Cardiac fibroblast (primary cell): ENCODE data around the gene ALS2.
"Not testable (repeated sequence)": the region's sequence is repeated elsewhere in the genome, so short reads cannot be mapped to it uniquely, and the experiment has no call there.

Source experiments
- DNase-seq, 2 donors: peaks; one replicate each; pipeline versions ENCODE4 v3.0.0 to v3.0.0-alpha.2; 2010; ENCODE audit warnings: low read depth in 2 of 2
- H3K4me3 ChIP-seq, 2 donors: replicated peaks in 1 of 2; 1 replicate in 1 of 2; 2 replicates in 1 of 2; pipeline ENCODE4 v1.5.1; 2011; ENCODE audit warnings: low read depth in 2 of 2, low read length in 2 of 2, mild to moderate bottlenecking in 2 of 2, moderate library complexity in 1 of 2
- TF ChIP-seq, protein P1 (sequence below): IDR thresholded peaks from one replicate; pipeline ENCODE4 v1.5.1; 2011; ENCODE audit warnings: low read depth, mild to moderate bottlenecking, low read length, inconsistent platforms

The ALS2 gene

DNA sequence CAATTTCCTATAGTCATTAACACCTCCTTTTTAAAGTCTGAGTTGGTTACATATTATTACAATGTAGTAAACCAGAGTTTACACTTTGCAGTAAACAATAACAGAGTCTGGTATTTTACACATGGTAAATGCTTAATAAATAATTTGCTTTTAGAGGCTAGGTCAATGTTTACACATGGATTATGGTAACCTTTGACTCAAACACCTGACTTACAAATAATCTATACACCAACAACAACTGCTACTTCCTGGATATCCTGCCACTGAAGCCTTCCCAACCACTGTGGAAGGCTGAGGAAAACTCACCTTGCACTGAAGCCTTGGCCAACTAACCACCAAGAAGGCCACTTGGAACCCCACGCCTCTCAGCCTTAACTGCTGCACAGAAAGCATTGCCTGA, 5.4 kb downstream of the ALS2 start:
- DNase-seq: no peak
- TF ChIP-seq, protein P1, sequence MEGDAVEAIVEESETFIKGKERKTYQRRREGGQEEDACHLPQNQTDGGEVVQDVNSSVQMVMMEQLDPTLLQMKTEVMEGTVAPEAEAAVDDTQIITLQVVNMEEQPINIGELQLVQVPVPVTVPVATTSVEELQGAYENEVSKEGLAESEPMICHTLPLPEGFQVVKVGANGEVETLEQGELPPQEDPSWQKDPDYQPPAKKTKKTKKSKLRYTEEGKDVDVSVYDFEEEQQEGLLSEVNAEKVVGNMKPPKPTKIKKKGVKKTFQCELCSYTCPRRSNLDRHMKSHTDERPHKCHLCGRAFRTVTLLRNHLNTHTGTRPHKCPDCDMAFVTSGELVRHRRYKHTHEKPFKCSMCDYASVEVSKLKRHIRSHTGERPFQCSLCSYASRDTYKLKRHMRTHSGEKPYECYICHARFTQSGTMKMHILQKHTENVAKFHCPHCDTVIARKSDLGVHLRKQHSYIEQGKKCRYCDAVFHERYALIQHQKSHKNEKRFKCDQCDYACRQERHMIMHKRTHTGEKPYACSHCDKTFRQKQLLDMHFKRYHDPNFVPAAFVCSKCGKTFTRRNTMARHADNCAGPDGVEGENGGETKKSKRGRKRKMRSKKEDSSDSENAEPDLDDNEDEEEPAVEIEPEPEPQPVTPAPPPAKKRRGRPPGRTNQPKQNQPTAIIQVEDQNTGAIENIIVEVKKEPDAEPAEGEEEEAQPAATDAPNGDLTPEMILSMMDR: no peak
- no peak overlapping the region for H3K4me3 ChIP-seq

DNA sequence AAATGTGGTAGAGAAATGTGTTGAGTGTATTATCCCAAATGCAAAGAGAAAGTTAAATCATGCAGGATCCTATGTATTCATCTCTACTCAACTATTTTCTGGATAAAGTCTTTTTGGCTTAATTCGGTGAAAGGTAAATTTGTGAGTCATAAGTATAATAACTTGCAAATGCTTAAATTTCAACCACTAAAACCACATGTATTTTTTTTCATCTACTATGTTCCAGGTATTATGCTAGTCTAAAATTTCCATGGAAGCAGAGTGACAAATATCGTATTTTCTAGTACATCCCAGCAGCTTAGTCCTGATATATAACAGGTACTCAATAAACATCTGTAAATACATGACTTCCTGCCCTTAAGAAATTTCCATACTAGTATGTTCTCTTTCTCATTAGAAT, 6.2 kb downstream of the ALS2 start:
- TF ChIP-seq, protein P1: no peak
- DNase-seq: no peak
- no peak overlapping the region for H3K4me3 ChIP-seq

DNA sequence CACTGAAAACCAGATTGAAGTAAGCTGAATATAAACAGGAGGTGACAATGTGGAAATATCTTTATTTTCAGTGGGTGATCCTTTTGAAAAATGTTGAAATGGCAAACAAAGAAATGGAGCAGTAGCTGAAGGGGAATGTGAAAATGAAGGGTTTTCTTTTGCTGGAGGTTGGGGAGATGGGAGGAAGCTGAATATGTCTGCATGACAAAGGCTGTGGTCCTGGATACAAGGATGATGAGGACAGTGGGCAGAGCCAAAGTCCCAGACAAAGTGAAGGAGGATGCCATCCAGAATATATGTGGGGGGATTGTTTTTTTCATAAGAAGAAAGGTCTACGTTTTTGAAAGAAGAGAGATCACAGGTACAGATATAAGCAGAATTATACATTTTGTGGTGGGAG, 6.7 kb downstream of the ALS2 start:
- TF ChIP-seq, protein P1: no peak
- H3K4me3 ChIP-seq: no peak overlapping the region
- DNase-seq: no peak

DNA sequence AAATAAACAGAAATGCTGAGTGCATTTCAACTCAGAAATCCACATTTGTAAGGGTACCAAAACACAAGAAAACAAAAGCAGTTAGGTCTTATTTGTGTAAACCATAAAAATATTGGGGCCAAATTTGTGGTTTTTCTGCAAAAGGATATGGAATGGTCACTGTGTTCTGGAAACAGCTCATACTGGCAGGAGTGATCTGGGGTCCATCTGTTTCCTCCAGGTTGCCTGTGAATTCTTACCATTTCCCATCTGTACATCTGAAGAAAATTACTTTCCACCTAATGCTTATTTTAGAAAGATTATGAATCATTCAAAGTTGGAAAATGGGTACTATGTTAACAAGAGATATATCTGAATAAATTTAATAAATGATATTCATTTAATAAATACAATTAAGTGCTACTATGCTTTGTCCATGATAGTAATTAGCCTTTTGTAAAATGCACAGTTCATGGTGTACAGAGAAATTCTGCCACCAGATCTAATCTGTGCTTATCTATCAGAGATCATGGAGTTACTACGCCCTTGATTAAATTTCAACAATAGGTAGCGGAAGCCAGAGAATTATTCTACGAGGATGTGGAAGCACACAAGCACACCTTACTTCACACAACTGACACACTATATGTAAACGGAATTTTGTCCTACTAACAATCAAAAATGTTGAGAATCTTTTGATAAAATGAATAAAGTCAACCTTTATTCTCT, 10.9 kb downstream of the ALS2 start:
- H3K4me3 ChIP-seq: no peak overlapping the region
- DNase-seq: no peak
- TF ChIP-seq, protein P1: no peak

DNA sequence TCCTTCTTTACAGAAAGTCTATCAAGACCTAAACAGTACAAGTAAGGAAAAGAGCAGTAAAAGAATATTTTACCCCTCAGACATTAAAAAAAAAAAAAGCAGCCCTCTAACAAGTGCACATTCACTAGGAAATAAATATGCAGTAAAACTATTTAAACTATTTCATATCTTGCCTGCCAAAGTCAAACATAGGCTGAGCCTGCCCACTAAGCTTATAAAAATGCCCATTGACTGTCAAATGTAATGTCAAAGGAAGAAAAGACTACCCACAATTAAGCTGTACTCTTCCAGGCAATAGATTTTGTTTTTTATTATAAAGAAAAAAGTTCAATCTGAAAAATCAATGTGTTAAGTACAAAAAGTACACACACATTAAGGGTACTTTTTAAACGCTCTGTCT, 11.8 kb downstream of the ALS2 start:
- DNase-seq: peak; percentile 36 to 46
- TF ChIP-seq, protein P1: no peak
- no peak overlapping the region for H3K4me3 ChIP-seq

DNA sequence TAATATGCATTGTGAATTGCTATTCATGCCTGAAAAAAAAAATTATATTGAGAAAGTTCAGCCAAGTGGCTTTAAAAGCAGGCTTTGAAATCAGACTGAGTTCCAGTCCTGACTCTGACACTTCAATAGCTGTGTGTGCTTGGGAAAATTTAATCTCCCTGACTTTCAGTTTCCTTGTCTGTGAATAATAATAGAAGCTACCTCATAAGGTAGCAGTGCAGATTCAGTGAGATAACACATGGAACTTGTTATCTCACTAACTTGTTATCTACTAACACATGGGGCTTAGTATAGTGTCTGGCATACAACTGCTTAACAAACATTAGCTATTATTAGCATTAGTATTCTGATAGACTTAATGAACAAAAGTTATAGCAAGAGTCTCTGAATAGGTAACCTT, 14.9 kb downstream of the ALS2 start:
- no peak for DNase-seq
- no peak overlapping the region for H3K4me3 ChIP-seq
- TF ChIP-seq, protein P1: no peak

DNA sequence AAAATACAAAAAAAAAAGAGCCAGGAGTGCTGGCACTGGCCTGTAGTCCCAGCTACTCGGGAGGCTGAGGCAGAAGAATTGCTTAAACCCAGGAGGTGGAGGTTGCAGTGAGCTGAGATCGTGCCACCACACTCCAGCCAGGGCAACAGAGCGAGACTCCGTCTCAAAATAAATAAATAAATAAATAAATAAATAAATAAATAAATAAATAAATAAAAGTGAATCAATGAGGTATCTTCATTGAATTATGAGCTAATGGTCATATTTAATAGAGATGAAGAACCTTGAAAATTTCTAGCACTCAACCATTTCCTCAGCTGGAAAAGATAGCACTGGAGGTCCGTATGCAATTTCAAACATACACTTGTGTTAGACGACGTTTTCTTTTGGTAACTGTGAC, 16.3 kb downstream of the ALS2 start:
- DNase-seq, H3K4me3 ChIP-seq: not testable (repeated sequence)
